Hepatic stellate cell (primary cell): Measurements from ENCODE around the gene TRPC6.
A peak's percentile ranks its signal among the peaks of the same experiment; 100 is the strongest.

Experiments
- DNase-seq: peaks from one replicate; pipeline ENCODE4 v3.0.0; 2011; ENCODE audit warnings: low spot score

The TRPC6 gene

GRCh38 chr11:101583251-101584128, at the start of gene TRPC6:
Gene TRPC6, minus strand, starts transcription at chr11:101584007. Its CDS starts 504 bp downstream, at chr11:101583503.
- DNase-seq: peak; percentile 19

DNA sequence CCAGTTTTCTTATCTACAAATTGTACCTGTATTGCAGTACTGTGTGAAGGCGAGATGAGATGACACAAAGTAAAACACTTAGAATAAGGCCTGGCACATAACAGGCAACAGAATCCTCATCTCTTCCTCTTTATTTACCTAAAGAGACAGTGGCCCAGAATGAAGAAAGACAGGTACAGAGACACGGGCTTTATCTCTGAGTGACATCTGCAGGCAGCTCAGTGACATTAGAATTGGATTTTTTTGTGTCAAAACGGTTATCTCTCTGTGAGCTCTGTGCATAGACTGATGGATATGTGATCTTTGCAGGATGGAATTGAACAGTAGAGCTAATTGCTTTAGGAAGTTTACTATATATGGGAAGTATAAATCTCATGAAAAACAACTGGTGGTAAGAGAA, 36.2 kb upstream of the TRPC6 start:
- DNase-seq: no peak

- DNase-seq: no peak
Observed at GRCh38 chr11:101618709-101619108, 34.9 kb upstream of the TRPC6 start.

GRCh38 chr11:101617735-101618332, 34.0 kb upstream of the TRPC6 start:
- DNase-seq: no peak

DNA sequence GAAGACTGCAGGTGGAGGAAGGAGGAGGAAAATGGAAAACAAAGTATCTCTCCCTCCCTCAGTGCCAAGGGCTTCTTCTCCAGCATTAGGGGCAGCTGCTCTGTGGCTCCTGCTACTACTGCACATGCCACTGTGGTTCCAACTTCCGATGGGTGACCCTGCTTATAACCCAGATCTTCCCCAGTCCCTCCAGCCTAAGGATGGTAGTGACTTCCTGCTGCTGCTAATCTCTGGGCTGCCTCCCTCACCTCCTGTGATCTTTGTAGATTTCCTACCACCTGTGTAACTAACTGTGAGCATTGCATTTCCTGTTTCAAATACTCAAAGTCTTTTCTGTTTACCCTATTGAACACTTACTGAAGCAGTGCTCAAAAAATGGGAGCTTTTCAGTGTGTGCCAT, 28.7 kb upstream of the TRPC6 start:
- no peak for DNase-seq

GRCh38 chr11:101600924-101601323, 17.1 kb upstream of the TRPC6 start:
- no peak for DNase-seq

- no peak for DNase-seq
Observed at GRCh38 chr11:101586965-101587364, 3.2 kb upstream of the TRPC6 start.

DNA sequence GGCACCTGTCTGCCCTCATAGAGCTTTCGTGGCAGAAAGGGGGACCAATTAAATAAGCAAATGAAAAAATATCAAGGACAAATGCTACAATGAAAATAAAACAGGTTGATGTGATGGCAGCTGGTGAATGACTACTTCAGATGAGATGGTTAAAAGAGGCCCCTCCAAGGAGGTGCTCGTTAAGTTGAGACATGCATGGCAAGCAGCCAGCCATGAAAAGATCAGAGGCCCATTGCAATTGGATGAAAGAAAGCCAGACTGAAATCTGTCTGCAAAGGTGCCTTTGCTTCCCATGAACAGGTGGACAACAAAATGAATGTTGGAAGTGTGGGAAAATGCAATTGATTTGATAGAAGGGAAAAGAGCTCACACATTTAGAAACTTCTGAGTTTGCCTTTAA, 848 bp upstream of the TRPC6 start:
- DNase-seq: no peak

DNA sequence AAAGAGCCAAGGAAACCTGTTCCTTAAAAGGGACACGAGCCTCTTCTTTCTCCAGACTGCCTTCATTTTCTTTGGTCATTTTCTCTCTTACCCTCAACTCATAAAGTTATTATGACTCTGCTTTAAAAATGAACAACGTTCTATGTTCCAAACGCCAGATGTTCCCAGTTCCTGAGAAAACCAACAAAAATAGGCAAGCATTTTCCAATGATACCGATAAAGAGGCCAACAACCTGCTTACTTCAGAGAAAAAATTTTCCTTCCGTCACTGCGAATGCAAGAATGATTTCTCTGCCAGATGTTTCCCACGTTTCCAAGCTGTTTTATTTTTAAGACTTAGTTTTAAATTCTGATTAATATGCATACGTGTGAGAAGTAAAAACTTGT, 315 bp upstream of the TRPC6 start:
- no peak for DNase-seq

- no peak for DNase-seq
Observed at GRCh38 chr11:101582989-101583250, 887 bp downstream of the TRPC6 start.

GRCh38 chr11:101582236-101582988, 1.4 kb downstream of the TRPC6 start:
- peak; percentile 9 for DNase-seq

DNA sequence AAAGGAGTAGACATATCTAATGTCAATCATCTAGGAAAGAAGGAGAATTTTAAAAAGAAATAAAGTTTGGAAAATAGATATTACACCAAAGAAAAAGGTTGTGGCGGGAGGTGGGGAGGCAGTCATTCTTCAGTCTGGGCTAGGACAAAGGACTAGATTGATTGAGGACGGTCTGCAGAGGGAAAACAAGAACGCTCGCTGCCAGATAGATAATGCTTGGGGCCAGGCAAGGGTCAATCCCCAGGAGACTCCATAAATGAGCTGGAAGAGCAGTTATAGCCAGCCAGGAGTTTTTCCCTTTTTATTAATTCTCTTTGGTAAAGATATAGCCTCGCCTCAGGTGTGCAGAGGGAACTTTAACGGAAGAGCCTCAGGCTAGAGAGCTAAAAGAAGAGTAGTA, 6.3 kb downstream of the TRPC6 start:
- no peak for DNase-seq

DNA sequence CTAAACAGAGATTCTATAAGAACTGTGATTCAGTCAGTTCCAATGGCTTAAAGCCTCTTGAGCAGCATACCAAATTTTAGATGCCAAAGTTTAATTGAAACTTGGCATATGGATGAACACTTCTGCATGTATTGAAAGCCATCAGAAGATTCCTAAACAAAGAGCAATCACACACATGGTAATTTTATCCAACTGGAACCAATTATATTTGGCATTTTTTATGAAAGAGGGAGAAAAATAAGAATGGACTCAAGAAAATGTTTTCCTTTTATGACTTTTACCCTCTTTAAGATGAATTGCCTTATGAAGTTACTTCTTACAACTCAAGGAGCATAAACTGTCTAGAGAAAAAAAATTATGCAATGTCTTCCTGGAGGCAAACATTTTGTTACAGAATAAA, 7.4 kb downstream of the TRPC6 start:
- DNase-seq: no peak

- DNase-seq: no peak
Observed at GRCh38 chr11:101574886-101575285, 8.9 kb downstream of the TRPC6 start.

DNA sequence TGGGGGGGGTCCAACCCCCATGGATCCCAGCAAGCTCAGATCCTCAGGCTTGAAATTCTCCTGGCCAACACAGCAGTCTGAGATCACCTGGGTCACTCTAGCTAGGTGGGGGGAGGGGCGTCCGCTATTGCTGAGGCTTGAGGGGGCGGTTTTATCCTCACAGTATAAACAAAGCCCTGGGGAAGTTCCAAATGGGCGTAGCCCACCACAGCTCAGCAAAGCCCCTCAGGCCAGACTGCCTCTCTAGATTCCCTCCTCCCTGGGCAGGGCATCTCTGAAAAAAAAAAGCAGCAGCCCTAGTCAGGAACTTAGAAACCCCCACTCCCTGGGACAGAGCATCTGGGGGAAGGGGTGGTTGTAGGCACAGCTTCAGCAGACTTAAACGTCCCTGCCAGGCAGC, 16.7 kb downstream of the TRPC6 start:
- DNase-seq: no peak

GRCh38 chr11:101566626-101567025, 17.2 kb downstream of the TRPC6 start:
- DNase-seq: no peak

GRCh38 chr11:101563166-101563565, 20.6 kb downstream of the TRPC6 start:
- no peak for DNase-seq

GRCh38 chr11:101555366-101555765, 28.4 kb downstream of the TRPC6 start:
- DNase-seq: no peak

DNA sequence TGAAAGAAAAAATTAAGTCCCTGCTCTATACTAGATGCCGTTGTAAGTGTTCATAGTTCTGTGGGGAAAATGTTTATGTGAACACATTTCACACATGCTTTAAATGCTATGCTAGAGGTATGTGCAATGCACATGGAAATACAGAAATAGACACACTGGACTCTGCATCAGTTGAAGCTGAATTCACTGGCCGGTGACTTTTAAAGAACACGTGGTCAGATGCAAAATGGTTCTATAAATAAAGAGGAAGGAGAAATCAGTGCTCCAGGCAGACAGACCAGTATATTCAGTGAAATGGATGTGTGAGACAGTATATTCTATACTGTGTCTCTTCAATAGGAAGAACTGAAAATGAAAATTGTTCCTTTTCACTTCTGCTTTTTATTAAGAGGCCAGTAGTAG, 29.9 kb downstream of the TRPC6 start:
- DNase-seq: peak; percentile 2

DNA sequence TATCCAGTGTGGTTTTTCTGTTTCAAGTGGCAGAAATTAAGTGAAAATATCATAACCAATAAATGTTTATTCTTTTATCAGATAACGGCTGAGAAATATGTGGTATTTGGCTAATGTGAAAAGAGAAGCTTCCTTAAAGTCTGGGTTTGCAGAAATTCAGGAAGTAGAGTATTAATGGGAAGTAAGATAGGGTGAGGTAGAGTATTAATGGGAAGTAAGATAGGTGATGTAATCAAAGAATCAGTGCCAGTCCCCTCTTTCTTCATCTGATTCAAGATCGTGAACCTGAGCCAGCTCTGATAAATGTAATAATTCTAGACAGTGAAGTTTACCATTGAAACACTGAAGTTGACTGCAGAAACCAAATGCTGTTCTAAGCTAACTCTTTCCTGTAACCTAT, 30.9 kb downstream of the TRPC6 start:
- DNase-seq: no peak

DNA sequence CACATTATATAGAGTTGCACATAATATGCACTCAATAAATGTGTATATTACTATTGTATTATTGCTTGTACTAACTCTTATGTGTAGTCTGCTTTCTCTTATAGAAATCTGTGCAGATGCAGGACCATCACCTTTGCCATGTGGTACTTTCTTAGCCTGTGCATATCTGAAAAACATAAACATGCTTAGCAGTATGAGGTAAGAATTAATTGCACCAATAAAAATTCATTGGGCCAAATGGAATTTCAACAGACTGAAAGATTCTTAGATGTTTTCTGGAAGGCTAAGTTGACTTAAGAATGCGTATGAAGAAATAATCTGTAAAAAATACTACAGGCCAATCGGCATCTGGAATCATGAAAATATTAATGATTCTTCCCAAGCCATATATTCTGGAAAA, 55.3 kb downstream of the TRPC6 start:
- DNase-seq: no peak

DNA sequence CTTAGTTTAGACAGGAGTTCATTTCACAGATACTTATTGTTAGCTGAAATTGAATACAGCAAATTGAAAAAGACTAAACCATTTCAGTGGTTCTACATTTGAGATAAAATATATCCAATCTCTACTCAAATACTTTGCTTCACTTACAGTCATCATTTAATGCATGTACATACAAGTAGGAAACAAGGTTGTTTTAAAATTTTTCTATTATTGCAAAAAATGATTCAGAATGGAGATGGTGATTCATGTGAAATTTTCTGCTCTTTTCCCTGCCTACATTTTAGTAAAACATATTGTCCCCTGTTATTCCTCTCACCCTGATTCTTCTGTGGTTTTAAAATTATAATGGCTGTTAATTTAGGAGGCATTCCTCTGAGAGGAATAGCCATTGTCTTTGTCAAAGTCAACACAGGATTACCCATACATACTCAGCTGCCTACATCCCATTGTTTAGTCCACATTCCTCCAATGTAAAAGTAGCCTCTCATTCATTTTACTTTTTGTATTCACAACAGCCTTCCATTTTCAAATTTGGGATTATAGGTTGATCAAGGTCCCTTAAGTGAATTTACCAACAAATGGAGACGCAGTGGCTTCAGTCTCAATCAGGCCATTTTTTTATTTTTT, 60.1 kb downstream of the TRPC6 start:
- no peak for DNase-seq

DNA sequence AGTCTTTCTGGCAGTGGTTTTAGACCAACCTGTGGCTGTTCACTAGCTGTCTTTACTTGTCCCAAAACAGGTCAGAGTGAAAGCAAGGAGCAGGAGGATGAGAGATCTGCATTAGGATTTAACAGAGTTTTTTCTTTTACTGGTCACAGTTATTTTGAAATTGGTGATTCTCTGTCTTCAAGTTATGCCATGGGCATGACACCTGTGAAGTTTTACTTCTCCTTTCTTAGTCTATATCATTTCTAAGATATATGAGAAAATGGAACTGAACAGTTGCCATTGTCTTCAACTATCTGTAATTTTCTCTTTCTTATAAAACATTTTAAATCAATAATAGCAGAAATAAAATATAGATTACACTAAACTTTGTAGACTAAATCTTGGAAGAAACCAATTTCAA, 60.6 kb downstream of the TRPC6 start:
- DNase-seq: no peak
